BE2C (cell line): ENCODE measurements around the gene PAX5.

ENCODE experiments used
- DNase-seq: peaks from one replicate; pipeline ENCODE4 v3.0.0-alpha.2; 2020
- H3K27me3 ChIP-seq: fragments of 250-450 bp; sonication (Bioruptor Pico); 2 replicates; pipeline ENCODE4 v1.5.1; 2020; ENCODE audit warnings: mild to moderate bottlenecking
- H3K36me3 ChIP-seq: fragments of 250-450 bp; sonication (Bioruptor Pico); 2 replicates; pipeline ENCODE4 v1.5.1; 2020; ENCODE audit warnings: mild to moderate bottlenecking
- H3K4me1 ChIP-seq: fragments of 250-450 bp; sonication (Bioruptor Pico); 2 replicates; pipeline ENCODE4 v1.5.1; 2020
- H3K4me3 ChIP-seq: 2 replicates; pipeline ENCODE4 v1.5.1; 2011; ENCODE audit warnings: low read depth, low read length
- H3K9me3 ChIP-seq: fragments of 250-450 bp; sonication (Bioruptor Pico); 2 replicates; pipeline ENCODE4 v1.5.1; 2020
- CTCF ChIP-seq: IDR thresholded peaks from 2 replicates; pipeline ENCODE4 v1.5.1; 2012; ENCODE audit warnings: mild to moderate bottlenecking, low read depth, low read length

Gene PAX5

GRCh38 chr9:37053684-37054362 lies 19.8 kb upstream of the PAX5 start:
- no peak for DNase-seq
- Histone ChIP-seq H3K36me3 (no peaks in the 10 kb centered on the region), H3K9me3 (no peaks in the 10 kb centered on the region), H3K4me3 (no peak overlapping the region), H3K27me3 (no peaks in the 10 kb centered on the region; the same call in 1 of the 2 replicates), H3K4me1 (no peaks in the 10 kb centered on the region)
- TF ChIP-seq CTCF = no peak

- no peak for DNase-seq
- Histone ChIP-seq H3K4me3 (no peak overlapping the region), H3K36me3 (no peaks in the 10 kb centered on the region), H3K9me3 (no peaks in the 10 kb centered on the region), H3K27me3 (no peaks in the 10 kb centered on the region; the same call in 1 of the 2 replicates), H3K4me1 (no peaks in the 10 kb centered on the region)
- no peak for TF ChIP-seq CTCF
Observed at GRCh38 chr9:37046683-37047082, 12.6 kb upstream of the PAX5 start.

GRCh38 chr9:37042421-37042820 lies 8.4 kb upstream of the PAX5 start:
- no peaks in the 10 kb centered on the region for H3K9me3 ChIP-seq
- no peak for DNase-seq
- H3K4me1 ChIP-seq = no peaks in the 10 kb centered on the region
- H3K27me3 ChIP-seq = no peaks in the 10 kb centered on the region
- TF ChIP-seq CTCF = no peak
- H3K36me3 ChIP-seq = no peaks in the 10 kb centered on the region
- no peak overlapping the region for H3K4me3 ChIP-seq

- no peaks in the 10 kb centered on the region for H3K36me3 ChIP-seq
- H3K4me1 ChIP-seq = no peaks in the 10 kb centered on the region
- H3K9me3 ChIP-seq = no peaks in the 10 kb centered on the region
- H3K27me3 ChIP-seq = no peaks in the 10 kb centered on the region
- no peak for DNase-seq
- H3K4me3 ChIP-seq = no peak overlapping the region
- TF ChIP-seq CTCF = no peak
Observed at GRCh38 chr9:37040508-37041127, 6.5 kb upstream of the PAX5 start.

GRCh38 chr9:37038943-37039464 lies 4.9 kb upstream of the PAX5 start:
- H3K4me1 ChIP-seq = no peaks in the 10 kb centered on the region
- no peaks in the 10 kb centered on the region for H3K27me3 ChIP-seq
- no peaks in the 10 kb centered on the region for H3K36me3 ChIP-seq
- no peak overlapping the region for H3K4me3 ChIP-seq
- H3K9me3 ChIP-seq = no peaks in the 10 kb centered on the region
- DNase-seq = no peak
- no peak for TF ChIP-seq CTCF

- Histone ChIP-seq H3K9me3 (no peaks in the 10 kb centered on the region), H3K36me3 (no peaks in the 10 kb centered on the region), H3K4me1 (no peaks in the 10 kb centered on the region), H3K4me3 (no peak overlapping the region), H3K27me3 (no peaks in the 10 kb centered on the region)
- no peak for DNase-seq
- TF ChIP-seq CTCF = no peak
Observed at GRCh38 chr9:37038302-37038942, 4.4 kb upstream of the PAX5 start.
